Measurements from ENCODE around the gene PPP1R12C.

GRCh38 chr19:55053735-55054134, 63.7 kb downstream of the PPP1R12C start:
- TF ChIP-seq CTCF (conservative IDR thresholded peaks at IDR 0.05) (no peak), ZFX (IDR thresholded peaks at IDR 0.05) (no peak)
